NCI-H1092 treated with DMSO at 0.1 percent for 48 hours (cell line): ENCODE data around the gene PRDM16.
A peak's percentile ranks its signal among the peaks of the same experiment; 100 is the strongest.
"Not testable (repeated sequence)": the region's sequence is repeated elsewhere in the genome, so short reads cannot be mapped to it uniquely, and the experiment has no call there.

Source experiments
- DNase-seq: peaks from one replicate; lab custom pipeline; 2025; lab: John Stamatoyannopoulos, UW

PRDM16 gene

DNA sequence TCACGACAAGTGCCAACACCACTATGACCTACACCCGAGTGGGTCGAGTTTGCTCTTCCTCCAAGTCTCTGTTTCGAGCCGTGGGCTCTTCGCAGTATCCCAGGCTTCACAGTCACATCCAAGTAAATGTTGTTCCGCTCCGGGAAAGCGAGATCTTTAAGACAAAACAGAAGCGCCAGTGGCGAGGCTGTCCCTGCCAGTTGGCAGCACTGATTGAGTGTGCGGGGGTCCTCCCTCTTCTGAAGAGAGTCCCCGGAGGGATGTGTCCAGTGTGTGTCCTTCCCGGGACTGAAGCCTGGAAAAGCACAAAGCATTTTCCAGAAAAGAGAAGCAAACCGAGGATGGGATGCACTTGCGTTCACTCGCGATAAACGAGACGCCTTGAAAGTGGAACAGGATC, 158.9 kb downstream of the PRDM16 start:
- DNase-seq, result no peak

DNA sequence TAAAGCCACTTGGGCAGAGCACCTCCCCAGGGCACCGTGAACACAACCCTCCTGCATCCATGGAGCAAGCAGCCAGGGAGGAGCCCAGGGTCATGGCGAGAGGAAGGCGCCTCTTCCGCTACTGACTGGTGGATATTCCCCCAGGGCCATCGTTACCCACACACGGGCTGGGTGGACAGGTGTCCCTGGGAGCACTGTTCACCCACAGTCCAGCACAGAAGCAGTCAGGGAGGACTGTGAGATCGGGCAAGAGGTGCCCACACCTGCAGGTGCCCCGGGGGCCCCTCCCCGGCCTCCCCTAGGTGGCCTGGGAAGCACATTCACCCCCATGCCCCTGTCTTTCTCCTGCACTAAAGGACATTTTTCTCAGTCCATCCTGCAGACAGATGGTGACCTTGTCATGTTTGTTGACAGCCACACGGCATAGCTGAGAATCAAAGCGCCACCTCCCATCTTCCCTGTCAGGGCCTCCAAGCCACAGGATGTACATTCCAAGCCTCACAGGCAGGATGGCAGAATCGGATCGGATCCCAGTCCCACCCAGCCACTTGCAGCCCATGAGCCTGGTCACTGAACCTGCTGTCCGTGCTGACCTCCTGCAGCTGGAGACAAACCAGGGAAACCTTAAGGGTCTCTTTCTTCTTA, 160.2 kb downstream of the PRDM16 start:
- no peak for DNase-seq

DNA sequence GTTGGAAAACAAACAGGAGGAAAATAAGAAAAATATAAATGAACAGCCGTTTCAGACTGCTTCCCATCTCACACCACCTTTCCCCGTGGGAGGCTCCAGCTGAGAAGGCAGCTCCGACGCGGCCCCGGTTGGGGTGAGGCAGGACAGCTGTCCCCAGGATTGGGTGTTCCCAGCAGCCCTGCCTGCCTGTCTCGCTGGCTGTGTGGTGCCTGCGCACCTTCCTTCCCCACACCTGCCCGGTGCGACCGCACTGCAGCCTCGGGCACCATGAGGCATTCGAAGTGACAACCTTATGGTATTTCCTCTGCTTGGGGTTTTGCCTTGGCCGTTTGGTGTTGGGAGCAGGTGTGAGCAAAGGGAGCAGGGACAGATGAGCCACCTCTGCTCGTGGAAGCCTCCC, 161.6 kb downstream of the PRDM16 start:
- no peak for DNase-seq

DNA sequence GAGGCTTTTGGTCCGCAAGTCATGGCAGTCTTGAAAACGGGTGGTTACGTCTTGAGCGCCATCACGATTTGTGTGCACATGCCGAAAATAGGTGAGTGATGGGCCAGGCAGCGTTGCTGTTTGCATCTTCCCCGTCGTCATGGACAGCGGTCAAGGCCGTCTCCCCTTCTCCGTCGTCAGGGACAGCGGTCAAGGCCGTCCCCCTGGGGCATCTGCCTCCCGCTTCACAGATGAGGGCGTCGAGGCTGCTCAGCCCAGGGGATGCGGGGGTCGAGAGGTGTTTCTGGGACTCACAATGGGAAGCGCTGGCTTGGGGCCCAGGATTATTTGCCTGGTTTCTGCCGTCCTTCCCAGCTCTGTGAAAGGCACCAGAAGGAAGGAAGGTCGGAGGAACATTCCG, 162.2 kb downstream of the PRDM16 start:
- DNase-seq, result no peak

DNA sequence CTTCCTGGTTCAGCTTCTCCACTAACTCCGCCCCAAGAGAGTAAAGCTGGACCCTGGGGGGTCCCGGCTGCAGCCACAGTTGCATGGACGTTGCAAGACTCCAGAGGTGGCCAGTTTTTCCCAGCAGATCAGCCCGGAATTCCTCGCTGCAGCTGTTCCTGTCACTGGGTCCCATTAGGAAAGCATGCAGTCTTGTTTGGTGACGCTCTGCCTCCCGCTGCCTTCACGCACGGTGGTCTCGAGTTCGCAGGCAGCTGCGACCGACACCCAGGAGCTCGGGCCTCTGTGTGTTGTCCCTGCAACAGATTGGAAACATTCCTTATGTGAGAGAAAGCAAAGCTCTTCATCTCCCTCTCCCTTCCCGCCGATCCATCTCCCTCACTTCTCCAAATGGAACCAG, 162.8 kb downstream of the PRDM16 start:
- no peak for DNase-seq

DNA sequence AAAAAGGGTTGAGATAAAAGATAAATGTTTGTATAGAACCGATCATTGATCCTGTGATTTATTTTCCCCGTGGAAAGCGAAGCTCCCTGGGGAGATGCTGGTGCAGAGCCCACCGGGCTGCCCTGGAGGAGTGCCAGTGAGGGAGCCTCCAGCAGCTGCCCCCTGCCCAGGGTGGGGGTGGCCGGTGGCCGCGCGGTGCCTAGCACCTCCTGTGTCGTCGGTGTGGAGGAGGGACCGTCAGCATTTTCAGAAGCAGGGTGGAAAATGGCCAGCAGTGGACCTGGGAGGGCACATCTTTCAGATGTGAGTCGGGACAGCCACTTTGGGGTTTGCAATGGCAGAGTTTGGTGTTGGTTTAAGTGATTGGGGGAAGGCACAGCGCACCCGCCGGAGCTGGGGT, 164.0 kb downstream of the PRDM16 start:
- no peak for DNase-seq

DNA sequence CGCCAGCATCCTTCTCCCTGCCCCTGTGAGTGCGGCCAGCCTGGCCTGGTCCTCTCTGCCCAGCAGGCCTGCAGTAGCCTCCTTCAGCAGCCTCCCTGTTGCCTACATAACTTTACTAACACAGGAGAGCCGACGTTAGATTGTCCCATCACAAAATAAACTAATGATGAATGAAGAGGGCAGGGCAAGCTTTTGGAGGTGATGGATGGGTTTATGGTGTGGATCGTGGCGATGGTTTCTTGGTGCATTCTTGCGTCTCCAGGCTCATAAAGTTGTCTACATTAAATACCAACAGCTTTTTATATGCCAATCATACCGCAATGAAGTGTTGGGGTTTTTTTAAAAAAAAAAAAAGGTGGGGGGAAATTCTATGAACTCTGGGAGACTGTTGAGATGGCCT, 164.5 kb downstream of the PRDM16 start:
- no peak for DNase-seq

DNA sequence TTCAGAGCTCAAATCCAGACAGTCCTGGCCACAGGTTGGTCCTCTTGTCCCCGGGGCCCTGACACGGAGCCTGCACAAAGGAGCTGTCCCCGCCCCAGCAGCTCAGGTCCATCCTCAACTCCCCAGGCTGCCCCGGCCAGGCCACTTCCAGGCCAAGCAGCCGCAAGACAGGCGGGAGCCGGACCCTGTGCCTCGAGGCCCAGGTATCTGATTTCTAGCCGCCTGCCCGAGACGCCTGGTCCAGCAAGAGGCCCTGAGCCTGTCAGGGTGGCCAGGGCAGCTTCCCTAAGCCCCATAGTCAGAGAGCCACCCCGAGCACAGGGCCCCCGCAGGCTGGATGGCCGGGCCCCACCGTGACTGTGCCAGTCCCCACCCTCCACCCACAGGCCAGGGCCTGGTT, 165.3 kb downstream of the PRDM16 start:
- DNase-seq, result no peak

DNA sequence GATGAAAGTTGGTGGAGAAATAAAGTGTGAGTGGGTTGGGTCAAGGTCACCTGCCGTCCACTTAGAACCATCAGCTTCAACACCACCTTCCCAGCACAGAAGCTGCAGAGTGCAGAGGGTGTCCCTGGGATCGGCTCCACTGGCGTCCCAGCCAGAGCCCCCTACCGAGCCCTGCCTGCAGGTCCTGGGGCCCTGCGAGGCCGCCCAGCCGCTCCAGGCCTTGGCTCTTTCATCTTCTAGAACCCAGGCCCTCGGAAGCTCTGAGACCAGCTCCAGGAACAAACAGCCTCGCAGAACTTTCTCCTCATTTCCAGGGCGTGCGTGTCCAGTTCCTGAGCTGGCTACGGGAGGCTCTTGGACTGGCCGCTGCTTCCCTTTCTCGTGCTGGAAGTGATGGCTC, 166.0 kb downstream of the PRDM16 start:
- DNase-seq, result no peak

DNA sequence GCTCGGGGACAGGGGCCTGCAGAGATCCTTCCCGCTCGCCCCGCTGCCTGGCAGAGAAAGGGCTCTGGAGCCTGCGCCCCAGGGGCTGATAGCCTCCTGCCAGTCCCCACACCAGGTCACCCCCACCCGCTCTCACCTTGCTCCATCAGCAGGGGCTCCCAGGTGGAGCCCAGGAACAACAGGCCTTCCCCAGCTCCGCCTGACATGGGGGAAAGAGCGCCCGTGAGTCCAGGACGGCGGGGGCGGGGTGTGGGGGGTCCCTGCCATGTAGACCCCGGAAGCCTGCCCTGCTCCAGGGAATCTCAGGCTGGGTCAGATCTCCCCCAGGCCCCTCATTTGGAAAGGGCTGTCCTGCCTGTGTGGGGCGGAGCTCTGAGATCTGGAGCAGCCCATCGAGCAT, 166.5 kb downstream of the PRDM16 start:
- no peak for DNase-seq

DNA sequence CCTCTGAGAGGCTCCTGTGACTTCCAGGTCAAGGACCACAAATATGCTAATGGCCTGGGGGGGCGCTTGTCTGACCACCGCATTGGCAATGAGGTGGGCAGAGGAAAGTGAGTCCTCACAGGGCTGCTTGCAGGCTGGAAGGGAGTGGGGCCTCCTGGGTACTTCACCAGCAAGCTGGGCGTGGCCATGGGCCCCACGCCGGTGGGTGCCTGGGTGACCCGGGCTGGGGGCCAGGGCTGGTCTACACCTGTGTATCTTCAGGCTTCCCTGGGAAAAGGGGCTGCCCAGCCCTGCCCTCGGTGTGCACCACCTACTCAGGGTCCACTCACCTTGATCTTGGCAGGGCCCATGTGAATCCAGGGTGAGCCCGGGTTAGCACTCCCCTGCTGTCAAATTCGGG, 167.4 kb downstream of the PRDM16 start:
- no peak for DNase-seq

DNA sequence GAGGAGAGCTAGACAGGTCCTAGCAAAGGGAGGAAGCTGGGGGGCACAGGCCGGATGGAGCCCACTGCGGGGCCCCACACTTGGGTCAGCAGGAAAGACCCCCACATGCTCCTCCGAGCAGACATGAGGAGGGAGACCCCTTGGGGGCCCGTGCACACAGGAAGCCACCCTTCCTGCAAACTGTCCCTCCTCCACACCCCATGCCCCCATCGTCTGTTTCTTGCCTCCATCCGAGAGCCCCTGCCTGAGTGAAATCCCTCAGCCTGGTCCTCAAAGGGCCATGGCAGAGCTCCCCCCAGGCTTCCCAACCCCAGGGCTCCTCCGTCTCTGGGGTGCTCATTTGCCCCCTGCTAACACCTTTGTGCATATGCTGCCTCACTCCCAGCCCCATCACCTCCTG, 168.0 kb downstream of the PRDM16 start:
- DNase-seq, result no peak

DNA sequence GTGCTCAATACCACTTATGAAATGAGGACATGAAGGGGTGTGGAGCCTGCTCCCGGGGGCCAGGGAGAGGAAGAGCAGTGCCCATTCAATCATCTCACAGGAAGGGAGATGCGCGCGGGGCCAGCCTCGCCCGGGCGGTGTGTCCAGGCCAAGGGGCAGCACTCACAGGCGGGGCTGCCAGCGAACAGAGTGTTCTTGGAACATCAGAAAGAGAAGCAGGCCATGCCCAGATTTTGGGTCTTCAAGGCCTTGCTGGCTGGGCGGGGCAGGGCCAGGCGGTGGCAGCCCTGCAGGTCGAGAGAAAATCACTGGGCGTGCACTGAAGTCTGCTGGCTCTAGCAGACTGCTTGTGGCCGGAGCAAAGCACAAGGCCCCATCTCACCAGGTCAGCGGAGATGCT, 168.6 kb downstream of the PRDM16 start:
- DNase-seq, result no peak

DNA sequence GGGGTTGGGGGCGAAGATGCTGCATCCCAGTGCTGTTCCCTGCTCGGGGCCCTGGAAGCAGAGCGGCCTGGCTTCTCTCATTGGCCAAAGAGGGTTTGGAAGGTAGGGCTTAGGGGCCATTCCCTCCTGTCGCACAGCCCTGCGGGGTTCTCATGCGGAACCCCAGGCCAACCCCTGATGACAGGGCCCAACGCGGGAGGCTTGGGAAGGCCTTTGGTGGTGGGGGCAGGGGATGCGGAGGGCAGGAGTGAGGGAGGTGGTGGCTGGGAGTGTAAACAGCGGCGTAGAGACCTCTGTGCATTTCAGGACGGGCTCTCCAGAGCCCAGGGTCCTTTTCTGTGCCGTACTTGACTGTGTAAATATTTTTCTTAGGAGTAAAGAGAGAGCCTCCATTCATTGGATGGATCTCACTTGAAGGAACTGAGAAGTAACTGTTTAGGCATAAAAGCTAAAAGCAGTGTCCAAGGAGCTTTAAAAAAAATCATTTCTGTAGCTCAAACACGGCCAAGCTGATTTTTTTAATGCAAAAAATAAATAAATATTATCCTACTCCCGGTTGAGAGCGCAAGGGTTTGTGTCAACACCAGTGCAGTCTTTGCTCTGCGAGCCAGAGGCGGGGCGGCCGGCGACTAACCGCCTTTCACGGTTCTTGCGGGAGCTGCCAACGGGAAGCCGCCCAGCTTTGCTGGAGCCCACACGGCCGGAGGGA, 169.1 kb downstream of the PRDM16 start:
- peak; percentile 56 for DNase-seq

DNA sequence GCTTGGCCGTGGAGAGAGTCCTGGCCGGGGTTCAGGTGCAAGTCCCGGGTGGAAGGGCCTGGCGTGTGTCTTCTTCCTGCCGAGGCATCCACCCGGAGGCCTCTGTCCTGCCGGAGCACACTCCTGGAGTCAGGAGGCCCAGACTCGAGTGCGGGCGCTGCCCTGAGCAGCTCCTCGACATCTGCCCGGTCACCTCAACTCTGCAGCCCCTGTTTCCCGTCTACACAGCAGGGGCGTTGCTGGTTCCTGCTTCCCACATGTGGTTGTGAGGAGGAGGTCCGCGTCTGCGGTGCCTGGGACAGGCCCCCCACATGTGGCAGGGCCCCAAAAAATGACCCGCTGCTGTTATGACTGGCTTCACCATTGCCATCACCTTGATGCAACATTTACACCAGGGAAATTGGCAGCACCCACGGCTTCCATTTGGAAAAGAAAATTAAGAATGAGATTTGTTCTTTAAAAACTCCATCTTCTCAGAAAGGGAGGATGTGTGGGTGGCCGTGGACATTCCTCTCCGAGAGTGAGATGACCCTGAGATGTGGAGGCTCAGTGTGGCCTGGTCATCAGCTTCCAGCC, 169.8 kb downstream of the PRDM16 start:
- no peak for DNase-seq

DNA sequence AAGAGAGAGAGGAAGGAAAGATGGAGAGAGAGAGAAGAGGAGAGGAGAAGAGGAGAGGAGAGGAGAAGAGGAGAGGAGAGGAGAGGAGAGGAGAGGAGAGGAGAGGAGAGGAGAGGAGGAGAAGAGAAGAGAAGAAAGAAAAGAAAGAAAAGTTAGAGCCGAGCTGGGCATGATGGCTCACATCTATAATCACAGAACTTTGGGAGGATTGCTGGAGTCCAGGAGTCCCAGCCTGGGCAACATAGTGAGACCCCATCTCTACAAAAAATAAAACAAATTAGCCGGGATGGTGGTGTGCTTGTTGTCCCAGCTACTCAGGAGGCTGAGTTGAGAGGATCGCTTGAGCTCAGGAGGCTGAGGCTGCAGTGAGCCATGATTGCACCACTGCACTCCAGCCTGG, 171.0 kb downstream of the PRDM16 start:
- DNase-seq, result not testable (repeated sequence)

DNA sequence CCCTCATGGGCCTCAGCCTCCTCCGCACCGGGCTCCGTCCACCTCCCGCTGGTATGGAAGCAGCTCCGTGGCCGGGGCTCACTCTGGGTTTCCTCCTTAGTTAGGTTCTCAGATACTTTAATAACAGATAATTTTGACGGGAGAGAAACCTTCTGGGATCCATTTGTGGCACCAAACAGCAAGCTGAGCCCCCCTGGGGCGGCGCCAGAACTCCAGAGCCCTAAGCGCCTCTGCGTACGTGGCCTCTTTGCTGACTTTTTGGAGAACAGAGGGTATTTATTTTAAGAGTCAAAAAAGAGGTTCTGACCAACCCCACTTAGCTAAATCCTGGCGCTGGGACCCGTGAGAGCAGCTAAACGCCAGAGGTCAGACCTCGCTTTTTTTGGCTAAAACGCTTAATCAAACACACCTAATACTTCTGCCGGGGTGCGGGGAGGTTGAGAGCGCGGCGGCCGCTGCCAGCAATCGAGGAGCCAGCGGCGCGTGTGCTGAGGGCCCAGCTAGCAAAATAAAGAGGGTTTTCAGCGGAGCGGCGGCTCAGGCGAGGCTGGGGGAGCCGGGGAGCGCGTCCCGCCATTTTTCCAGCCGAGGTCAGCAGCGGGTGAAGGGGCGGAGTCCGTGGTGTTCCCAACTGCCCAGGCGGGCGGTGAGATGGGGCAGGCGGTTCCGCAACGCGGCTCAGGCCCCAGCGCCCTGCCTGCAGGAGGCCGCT, 171.7 kb downstream of the PRDM16 start:
- DNase-seq, result no peak

DNA sequence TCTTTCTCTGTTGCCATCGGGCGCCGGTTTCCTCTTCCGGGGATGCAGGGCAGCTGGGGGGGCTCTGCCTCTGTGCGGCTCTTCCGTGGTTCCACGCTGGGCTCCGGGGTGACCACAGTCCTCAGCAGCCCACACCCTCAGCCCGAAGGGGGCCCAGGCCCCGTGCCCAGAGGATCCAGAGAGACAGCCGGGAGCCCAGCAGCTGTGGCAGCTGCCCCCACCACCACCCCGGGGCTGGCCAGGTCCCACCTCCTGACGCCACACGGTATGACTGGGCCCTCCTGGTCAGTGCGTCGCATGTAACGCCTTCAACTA, 172.2 kb downstream of the PRDM16 start:
- DNase-seq, result no peak

DNA sequence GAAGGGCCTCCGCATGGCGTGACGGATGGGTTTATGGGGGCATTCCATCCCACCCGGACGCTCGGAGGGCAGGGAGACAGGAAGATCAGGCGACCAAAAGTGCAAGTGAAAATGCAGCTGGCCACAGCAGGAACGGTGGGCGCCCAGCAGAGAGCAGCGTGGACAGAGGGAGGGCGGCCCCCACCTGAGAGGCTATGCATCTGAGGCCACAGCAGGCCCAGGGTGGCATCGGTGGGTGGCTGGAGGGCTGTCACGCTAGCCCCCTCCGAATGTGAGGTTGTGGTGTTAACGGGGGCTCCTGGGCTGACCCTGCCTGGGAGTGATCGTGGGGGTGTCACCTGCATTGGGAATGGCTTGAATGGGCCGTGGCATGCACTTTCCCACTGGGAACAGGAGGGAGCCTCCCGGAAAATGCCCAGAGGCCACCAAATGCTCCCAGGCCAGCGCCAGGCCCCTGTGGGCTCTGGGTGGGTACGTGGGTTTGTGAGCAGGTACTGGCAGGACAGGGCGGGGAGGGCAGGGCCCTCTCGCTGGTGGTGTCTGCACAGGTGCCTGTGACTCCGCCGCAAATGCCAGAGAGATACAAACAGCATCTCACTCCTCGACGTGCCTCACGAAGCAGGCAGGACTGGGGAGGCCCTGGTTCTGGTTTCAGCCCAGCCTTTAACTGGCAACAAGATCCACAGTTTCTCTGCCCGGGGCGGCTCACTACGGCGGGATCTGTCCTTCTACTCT, 172.8 kb downstream of the PRDM16 start:
- no peak for DNase-seq

DNA sequence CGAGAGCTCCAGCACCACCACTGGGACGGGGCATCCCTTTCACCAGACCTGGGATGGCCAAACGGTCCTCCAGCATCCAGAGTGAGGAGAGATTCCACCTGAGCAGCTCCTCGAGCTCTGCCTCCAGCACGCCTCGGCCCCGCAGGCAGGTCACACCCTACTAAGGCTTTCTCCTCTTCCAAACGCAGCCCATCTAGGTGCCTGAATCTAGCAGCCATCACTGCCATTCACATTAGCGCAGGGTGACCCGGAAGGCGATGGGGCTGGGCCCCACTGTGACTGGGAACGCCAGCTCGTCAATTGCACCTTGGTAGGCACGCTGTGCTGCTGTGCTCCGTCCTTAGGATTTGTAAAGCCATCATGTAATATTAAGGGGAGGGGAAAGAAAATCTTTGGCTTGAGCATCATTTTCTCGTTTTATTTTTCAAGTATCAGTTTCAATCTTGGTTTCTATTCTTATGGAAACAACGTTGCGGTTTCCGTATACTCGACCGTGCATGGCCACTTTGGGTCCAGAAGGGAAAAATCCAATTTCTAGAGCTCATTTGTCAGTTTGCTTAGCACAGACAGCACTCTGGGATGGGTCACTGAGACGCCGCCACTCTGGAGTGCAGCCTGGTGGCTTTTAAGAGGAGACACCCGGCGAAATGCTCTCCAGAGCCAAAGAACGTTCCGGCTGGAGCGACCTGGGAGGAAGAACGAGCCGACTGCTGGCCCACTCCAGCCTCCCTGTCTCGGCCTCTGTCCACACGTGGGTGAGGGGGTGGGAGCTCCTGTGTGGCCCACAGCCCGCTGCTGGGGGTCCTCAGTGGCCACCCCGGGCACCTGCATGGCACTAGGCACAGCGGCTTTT, 173.6 kb downstream of the PRDM16 start:
- no peak for DNase-seq

DNA sequence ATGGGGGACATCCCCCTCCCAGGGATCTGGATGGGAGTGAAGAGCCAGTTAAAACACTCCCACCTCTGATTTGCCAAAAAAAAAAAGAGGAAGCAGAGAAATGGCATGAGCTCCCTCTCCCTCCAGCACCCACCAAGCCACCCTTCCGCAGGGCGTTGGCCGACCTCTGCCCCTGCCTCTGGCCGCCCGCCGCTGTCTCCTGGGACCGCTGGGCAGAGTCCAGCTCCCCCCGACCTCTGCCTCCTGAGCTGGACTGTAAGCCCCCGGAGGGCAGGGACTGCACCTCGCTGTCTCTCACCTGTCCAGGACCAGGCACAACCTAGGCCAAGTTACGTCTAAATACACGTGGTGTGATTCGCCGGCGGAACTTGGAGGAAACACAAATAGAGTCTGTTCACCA, 174.3 kb downstream of the PRDM16 start:
- DNase-seq, result no peak
